Stimulated activated CD4-positive, alpha-beta T cell treated with anti-CD3 and anti-CD28 coated beads, Interleukin-12 subunit alpha, Interleukin-12 subunit beta, amount 100 ng/mL, for 48 hours (primary cell): ENCODE results near the gene DEGS2.
A peak's percentile ranks its signal among the peaks of the same experiment; 100 is the strongest.
"Not testable (repeated sequence)": the region's sequence is repeated elsewhere in the genome, so short reads cannot be mapped to it uniquely, and the experiment has no call there.

Experiments used
- DNase-seq, 3 donors: peaks; one replicate each; pipeline ENCODE4 v3.0.0-alpha.2; 2020; ENCODE audit warnings: low read depth in 2 of 3, low spot score in 1 of 3

DEGS2 gene

DNA sequence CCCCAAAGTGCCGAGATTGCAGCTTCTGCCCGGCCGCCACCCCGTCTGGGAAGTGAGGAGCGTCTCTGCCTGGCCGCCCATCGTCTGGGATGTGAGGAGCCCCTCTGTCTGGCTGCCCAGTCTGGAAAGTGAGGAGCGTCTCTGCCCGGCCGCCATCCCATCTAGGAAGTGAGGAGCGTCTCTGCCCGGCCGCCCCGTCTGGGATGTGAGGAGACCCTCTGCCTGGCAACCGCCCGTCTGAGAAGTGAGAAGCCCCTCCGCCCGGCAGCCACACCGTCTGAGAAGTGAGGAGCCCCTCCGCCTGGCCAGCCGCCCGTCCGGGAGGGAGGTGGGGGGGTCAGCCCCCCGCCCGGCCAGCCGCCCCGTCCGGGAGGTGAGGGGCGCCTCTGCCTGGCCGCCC, 21.2 kb upstream of the DEGS2 start:
- not testable (repeated sequence) for DNase-seq

DNA sequence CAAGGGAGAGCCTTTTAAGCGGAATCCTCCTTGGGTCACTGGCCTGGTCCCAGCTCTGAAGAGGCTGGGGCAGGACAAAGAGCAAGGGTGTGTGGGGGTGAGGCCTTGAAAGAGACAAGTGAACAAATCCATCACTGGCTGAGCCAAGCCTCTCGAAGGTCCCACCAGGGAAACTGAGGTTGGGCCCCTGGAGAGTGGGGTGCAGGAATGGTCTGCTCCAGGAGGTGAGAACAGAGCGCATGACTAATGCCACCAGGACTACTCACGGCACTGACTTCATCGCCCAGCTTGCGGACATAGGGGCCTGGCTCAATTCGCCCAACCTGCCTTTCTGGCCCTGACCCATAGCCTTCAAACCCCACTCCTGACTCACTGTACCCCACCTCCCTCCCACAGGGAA, 19.2 kb upstream of the DEGS2 start:
- DNase-seq, result no peak

DNA sequence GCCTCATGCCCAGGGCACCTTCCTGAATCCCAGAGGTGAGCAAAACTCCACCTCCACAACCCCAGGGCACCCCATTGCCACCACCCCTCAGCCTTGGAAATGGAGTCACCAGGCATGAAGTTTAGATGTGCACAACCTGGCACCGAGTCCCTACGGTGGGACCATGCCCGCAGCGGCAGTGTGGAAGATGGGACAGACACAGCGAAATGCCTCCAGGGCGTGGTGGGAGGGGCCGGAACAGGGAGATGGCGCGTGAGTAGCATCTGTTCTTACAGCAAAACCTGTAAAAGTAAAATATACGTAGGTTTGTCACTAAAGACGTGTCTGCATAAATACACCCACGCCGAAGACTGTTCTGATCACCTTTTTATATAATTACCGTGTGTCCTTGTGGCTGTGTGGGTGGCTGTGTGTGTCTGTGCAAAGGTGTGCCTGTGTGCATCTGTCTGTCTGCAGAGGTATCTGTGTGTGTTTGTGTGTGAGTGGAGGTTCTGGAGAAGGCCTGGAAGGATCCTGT, 17.4 kb upstream of the DEGS2 start:
- DNase-seq, result no peak

DNA sequence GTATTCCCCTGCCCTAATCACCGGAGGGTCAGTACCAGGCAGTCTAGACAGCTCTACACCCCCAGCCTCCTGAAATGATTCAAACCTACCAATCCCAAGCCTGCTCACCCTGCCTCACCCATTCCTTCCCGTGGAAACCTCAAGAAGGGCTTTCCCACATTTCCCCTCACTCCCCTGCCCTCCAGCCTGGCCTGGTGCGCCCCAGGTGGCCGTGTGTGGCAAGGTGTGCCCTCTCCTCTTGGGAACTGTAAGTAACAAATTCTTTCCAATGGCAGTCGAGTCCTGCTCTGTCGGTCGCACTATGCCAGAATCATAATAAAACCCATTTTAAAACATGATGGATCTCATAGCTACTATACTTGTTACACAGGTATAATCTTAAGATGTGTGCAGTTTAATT, 13.9 kb upstream of the DEGS2 start:
- DNase-seq, result no peak

DNA sequence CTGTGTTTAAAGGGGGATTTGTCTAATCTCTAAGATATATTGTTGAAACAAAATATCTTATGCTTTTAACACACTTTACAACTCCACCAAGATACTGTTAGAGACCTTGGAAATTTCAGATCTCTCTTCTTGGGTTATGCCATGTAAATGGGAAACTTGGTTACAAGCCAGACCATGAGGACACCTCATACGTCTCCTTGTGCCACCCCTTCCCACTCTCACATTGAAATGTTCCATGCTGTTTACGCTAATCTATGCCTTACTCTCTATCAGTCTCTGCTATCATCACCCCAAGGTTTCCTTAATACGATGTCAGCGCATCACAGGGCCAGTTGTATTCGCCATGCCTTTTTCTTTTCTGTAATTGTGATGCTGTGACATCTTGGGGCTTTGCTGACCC, 13.4 kb upstream of the DEGS2 start:
- DNase-seq, result no peak

DNA sequence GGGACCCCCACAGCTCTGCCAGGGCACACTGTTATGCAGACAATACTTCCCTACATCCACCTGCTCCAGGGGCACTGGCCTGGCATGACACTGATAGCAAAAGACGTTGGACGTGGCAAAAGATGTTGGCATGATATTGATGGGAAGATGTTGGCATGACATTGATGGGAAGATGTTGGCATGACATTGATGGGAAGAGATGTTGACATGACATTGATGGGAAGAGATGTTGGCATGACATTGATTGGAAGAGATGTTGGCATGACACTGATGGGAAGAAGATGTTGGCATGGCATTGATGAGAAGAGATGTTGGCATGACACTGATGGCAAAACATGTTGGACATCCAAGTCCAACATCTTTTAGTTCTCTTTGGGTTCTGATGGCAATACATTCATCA, 11.4 kb upstream of the DEGS2 start:
- no peak for DNase-seq

DNA sequence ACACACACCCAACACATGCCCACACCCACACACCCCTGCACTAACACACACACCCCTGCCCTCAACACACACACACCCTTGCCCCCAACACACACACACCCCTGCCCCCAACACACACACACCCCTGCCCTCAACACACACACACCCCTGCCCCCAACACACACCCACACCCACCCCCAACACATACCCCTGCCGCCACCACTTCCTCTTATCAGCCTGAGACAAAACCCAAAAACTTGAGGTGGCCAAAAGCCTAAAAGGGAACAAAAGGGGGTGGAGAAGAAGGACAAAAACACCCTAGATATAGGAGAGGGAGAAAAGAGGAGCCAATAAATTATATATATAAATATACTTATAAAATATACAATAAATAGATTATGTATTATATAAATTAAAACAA, 9.1 kb upstream of the DEGS2 start:
- DNase-seq, result no peak

DNA sequence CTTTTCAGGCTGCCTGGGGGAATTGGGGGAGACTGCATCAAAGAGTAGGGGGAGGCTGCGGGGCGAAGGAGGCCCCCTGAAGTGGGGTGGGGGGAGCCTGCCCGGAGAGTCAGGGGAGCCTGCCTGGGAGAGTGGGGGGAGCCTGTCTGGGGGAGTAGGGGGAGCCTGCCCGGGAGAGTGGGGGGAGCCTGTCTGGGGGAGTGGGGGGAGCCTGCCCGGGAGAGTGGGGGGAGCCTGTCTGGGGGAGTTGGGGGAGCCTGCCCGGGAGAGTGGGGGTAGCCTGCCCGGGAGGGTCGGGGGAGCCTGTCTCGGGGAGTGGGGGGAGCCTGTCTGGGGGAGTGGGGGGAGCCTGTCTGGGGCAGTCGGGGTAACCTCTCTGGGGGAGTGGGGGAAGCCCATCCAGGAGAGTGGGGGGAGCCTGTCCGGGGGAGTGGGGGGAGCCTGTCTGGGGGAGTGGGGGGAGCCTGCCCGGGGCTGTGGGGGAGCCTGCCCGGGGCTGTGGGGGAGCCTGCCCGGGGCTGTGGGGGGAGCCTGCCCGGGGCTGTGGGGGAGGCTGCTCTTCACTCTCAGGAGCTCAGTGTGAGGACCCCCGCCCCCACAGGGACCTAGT, 6.5 kb upstream of the DEGS2 start:
- no peak for DNase-seq

DNA sequence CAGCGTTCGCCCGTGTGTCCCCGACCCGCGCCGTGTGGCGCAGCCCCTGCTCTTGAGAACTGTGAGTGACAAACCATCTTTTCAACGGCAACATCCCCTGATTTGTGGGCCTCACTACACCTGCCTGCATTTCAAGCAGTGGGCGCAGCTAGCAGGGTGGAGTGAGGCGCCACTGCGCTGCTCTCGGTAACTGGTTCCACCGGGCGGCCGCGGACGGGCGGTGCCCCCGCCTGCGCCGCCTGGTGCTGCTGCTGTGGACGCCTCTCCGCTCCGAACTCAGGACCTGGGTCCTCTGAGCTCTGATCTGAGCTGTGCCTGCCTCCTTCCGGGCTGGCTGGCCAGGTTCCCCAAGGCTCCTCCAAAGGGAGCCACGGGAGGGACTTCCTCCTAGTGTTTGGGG, 5.9 kb upstream of the DEGS2 start:
- no peak for DNase-seq

DNA sequence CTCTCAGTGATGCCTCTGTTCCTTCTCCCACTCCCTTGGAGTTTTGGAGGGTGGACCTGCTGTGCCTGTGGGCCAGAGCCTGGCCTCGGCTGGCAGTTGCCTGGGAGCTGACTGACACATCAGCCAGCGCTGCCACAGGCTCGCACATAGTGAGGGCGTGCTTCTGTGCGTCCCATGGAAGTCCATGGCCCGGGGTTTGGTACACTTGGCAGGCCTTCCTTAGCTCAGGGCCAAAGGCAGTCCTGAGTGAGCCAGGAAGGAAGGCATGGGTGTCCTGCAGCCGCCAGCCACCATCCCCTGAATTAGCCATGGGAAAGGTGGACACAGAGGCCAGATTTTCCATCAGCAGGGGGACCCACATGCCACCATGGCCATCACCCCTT, 1.1 kb upstream of the DEGS2 start:
- no peak for DNase-seq

DNA sequence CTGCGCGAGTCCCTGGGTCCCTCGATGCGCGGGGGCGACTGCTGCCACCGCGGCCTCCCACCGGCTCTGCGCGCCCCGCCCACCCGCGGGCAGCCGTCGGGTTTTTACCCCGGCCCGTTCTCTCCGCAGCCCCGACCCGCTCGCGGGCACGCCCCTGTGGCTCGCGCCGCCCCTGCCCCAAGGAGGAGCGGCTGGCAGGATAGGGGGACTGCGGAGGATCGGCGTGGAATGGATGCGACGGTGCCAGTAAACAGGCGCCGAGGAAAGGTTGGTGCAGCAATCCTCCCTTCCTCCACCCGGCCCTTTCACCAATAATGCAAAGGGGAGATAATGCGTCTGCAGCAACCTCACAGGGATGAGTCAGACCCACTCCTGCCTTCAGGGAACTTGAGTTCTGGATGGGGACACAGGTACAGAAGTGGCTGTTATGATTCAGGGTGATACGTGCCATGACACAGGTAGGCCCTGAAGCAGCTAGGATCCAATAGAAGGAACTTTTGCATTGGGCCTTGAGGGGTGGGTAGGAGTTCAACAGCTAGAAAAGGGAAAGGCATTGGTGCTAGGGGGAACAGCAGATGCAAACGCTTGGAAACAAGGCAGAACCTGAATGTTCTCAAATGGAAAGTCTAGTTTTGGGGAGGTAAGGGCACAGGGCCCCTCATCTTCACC, 554 bp upstream of the DEGS2 start:
- DNase-seq, result no peak

DNA sequence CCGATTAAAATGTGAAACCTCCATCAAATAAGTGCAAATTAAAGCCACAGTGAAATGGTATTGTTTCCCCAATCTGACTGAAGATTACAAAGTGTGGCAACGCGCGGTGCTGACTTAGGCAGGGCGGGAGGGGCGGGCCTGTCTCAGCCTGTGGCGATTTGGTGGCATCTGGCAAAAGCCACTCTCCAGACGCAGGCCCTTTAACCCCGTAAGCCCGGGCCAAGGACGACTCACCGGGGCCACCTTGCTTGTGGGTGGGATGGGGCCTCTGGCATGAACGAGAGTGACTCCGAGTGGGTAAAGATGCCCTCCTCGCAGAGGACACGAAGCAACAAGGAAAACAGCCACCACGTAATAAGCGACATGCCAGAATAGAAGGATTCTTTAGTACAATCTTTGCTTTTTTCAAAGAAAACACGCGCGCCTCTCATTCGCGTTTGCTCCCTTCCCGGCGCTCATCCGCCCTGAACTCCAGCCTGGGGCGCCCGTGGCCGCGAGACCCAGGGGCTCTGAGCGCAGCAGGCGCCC, 815 bp downstream of the DEGS2 start:
- DNase-seq, result no peak

DNA sequence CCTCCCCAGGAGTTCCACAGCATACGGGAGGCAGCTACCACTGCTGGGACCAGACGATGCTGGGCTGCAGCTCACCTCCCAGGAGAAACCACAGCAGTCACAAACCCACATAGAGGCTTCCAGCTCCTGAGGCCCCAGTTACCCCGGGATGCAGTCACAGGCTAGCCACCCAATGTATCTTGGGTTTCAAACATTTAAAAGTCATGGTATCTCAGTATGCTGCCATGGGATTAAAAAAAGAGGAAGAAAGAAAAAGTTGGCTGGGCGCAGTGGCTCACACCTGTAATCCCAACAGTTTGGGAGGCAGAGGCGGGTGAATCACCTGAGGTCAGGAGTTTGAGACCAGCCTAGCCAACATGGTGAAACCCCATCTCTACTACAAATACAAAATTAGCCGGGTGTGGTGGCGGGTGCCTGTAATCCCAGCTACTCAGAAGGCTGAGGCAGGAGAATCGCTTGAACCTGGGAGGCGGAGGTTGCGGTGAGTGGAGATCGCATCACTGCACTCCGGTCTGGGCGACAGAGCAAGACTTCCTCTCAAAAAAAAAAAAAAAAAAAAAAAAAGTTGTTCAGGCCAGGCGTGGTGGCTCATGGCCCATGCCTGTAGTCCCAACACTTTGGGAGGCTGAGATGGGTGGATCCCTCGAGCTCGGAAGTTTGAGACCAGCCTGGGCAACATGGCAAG, 1.8 kb downstream of the DEGS2 start:
- not testable (repeated sequence) for DNase-seq

DNA sequence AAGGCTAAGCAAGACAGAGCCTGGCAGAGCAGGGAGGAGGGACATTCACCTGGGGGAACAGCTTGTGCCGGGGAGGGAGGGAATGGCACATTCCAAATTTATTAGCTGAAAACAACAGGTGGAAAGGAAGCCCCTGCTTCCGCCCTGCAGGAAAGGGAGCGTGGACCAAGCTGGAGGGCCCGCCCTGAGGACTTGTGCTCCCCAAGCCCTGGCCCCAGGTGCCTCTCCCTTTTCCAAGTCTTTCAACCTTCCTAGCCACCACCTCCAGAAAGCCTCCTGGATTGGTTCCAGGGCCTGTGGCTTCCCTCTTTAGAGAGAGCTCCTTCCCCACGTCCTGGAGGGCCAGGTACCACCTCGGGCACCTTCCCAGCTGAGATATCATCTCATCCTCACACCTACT, 2.7 kb downstream of the DEGS2 start:
- DNase-seq, result no peak

DNA sequence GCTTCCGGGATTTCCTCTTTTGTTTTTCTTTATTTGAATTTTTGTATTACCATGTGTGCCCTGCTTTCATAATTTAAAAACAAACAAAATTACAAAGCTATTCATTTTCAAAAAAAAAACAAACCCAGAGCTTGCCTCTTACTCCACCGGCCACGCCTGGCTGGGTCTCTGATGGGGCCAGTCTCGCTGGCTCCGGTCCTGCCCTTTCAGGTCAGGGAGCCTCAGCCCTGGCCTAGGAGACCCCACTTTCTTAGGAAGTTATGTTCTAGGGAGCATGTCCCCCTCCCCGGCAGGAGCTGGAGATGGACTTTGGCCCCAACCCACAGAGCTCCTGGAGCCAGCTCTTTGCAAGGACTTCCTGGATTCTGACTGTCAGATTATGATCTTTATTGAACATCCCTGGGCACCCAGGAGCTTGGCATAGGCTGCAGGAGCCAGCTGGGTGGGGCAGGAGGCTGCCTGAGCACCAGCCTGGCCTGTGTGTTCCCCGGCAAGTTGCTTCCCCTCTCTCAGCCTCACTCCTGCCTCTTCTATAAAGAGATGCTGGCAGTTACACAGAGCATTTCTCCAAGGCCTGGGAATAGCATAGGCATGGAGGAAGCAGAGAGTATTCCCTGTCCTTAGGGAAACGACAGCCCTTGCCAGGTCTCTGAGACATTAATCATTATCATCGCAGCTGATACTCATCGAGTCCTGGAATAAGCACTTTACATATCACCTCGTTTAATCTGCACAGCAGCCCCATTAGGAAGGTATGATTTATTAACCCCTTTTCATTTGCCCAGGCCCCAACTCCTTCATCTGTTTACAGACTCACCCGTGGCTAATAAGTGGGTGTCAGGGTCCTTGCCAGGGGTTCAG, 3.5 kb downstream of the DEGS2 start:
- DNase-seq, result no peak

DNA sequence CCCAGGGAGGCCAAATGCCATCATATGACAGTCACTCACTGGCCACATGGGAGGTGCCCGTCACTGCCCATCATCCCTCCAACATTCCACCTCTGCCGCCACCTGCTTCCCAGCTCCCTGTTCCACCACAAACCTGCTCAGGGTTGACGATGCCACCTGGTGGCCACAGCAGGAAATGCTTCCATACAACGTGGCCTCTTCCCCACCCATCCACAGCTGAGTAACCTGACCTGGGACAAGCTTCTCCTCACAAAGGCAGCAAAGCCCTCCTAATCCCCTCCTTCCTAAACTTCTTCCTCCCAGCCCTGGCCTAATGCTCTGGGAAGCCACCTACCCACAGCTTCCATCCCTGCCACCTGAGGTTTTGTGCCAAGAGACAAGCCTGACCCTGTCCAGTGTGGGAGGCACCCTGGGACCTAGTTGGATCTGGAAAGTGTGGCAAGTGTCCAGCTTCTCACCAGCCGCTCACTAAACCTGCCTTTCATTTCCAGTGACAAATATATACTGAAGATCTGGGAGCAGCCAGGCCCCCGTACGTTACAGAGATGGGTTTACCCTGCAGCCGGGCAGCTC, 4.3 kb downstream of the DEGS2 start:
- peak; percentile 32 to 54 (median 34) for DNase-seq

DNA sequence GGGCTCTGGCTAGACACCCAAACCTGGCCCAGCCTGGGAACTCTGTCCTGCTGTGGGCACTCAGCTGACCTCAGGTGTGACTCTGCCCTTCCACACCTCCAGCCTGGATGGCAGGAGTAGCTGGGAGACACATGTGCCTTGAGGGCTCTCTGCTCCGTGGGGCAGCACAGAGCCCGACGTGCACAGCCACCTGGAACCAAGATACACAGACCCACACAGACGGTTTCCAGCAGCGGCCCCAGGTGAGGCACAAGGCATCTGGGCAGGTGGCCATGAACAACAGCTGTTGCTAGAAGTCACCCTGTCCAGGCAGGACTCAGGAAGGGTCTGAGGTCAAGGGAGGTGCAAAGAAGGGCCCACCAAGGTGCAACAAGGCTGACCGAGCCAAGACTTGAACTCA, 5.9 kb downstream of the DEGS2 start:
- DNase-seq, result no peak

DNA sequence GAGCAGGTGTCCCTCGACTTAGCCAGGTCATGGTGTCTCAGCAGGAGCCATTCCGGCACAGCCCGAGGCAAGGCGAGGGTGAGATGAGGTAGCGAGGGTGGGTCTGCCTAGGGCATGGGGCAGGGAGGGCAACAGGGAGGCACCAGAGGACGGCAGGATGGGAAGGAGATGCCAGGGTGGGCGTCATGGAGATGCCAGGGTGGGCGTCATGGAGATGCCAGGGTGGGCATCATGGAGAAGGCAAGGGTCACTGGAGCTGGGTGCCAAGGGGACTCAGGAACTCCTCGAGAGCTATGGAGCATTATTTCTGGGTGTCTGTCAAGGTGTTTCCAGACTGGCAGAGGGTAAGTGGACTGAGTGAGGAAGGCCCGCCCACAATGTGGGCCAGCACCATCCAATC, 7.4 kb downstream of the DEGS2 start:
- DNase-seq, result no peak

DNA sequence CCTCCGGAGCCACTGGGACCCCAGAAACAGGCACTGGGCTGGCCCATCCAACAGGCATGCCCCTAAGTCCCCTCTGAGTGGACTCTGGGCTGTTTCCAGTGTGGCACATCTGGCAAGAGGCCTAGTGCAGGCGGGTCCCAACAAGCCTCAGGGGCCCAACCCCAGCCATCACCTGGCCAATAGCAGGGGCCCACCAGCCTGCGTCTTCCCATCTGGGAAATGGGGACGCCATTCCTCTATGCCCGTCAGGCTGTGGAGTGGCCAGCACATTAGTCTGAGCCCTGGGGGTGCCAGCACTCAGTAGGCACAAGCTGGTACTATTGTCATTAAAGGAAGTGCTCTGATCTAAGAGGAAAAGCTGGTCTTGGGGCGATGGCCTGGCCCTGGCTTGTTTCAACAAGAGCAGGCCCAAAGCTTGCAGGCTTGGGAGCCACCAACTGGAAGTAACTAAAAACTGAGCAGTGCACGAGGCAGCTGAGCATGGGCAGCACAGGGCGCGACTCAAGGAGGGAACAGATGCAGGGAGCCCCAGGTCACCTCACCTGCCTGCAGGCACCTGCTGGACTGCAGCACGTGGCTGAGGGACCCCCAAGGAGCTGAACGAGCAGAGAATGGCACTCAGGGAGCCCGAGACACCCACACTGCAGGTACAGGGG, 8.4 kb downstream of the DEGS2 start:
- no peak for DNase-seq

DNA sequence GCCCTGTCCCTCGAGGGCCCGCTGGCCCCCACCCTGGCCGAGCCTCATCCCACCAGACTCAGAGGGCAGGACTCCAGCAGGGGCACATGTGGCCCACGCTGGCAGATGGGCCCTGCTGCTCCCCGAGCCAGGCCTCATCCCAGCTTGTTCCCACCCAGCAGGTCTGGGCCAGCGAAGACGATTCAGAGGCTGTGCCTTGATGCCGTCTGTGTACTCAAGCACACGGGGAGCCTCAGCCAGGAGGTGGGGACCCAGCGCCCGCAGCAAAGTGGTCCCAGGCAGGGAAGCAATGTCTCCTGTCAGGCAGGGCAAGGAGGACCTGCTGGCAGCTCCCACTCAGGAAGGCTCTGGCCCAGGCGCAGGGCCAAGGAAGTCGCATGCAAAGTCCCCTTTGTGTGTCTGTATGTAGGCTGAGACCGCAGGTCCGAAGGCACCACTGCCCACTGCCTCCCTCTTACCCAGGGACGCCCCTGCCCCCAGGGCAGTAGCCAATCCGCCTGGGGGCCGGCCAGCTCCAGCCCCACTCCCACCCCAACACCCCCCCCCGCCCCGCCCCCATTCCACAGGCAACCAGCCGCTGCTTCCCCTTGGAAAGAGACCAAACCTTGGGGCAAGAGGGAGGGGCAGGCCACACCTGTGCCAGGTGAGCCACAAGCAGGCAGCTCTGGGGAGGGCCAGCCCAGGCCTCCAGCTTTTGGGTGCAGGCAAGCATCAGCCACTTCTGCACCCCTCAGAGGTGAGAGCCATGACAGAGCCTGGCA, 9.4 kb downstream of the DEGS2 start:
- no peak for DNase-seq
